Fibroblast of gingiva (primary cell): ENCODE measurements around the gene ADAM23.
"Not testable (repeated sequence)": the region's sequence is repeated elsewhere in the genome, so short reads cannot be mapped to it uniquely, and the experiment has no call there.

ENCODE experiments used
- DNase-seq: peaks from one replicate; pipeline ENCODE4 v3.0.0-alpha.2; 2011; ENCODE audit warnings: low read depth

ADAM23 gene, protein sequence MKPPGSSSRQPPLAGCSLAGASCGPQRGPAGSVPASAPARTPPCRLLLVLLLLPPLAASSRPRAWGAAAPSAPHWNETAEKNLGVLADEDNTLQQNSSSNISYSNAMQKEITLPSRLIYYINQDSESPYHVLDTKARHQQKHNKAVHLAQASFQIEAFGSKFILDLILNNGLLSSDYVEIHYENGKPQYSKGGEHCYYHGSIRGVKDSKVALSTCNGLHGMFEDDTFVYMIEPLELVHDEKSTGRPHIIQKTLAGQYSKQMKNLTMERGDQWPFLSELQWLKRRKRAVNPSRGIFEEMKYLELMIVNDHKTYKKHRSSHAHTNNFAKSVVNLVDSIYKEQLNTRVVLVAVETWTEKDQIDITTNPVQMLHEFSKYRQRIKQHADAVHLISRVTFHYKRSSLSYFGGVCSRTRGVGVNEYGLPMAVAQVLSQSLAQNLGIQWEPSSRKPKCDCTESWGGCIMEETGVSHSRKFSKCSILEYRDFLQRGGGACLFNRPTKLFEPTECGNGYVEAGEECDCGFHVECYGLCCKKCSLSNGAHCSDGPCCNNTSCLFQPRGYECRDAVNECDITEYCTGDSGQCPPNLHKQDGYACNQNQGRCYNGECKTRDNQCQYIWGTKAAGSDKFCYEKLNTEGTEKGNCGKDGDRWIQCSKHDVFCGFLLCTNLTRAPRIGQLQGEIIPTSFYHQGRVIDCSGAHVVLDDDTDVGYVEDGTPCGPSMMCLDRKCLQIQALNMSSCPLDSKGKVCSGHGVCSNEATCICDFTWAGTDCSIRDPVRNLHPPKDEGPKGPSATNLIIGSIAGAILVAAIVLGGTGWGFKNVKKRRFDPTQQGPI

DNA sequence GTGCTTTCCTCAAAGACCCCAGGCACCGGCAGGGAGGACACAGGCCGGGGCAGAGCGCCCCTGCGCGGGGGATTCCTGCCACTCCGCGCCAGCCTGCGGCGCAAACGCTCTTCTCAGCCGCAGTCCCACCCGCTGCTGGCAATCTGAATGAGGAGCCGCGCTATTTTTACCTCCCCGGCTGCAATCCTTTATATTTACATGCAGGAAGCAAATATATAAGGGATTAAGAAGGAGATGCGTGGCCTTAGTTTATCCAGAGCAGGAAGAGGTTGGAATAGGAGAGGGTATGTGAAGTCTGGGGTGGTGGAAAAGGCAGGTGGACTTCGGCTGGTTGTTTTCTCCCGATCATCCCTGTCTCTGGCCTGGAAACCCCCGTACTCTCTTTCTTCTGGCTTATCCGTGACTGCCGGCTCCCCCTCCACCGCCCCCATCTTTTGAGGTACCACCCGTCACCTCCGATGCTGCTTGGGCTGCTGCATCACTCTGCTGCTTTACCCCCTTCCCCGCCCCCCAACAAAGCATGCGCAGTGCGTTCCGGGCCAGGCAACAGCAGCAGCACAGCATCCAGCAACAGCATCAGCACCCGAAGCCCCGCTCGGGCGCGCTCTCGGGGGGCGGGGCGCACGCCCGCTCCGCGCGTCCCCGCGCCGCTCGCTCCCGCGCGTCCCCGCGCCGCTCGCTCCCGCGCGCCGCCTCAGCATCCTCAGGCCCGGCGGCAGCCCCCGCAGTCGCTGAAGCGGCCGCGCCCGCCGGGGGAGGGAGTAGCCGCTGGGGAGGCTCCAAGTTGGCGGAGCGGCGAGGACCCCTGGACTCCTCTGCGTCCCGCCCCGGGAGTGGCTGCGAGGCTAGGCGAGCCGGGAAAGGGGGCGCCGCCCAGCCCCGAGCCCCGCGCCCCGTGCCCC, at the start of gene ADAM23:
Gene ADAM23, plus strand, starts transcription at position 700 of the 902 bp plus-strand sequence. CDS start 335 bp downstream, outside the sequence.
- peak; percentile 21 for DNase-seq

DNA sequence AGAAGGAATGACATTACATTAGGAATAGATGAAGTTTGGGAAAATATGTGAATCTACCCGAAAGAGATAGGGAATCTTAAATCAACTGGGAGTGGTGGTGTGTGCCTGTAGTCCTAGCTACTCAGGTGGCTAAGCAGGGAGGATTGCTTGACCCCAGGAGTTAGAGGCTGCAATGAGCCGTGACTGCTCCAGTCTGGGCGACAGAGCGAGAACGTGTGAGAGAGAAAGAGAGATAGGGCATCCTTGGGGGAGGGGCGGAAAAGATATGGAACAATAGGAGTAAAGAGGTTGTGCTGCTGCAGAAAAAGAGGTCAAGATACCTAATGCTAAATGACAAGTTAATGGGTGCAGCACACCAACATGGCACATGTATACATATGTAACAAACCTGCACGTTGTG, 47.1 kb upstream of the ADAM23 start:
- no peak for DNase-seq

DNA sequence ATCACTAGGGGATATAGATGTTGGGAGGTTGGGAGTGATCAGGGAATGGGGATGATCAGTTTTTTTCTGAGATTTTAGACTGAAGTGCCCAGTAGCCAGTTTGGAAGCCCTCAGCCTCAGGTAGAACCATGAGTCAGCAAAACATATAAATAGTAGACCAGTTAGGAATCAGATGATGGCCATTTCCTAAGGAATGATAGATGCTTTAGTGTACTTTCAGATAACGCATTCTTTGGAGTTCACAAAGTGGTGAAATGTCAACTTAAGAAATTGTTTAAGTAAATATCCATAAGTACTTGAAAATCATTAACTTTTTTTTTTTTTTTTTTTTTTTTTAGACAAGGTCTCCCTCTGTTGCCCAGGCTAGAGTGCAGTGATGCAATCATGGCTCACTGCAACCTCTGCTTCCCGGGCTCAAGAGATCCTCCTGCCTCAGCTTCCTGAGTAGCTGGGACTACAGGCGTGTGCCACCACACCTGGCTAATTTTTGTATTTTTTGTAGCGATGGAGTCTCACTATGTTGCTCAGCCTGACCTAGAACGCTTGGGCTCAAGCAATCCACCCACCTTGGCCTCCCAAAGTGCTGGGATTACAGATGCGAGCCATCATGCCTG, 40.3 kb upstream of the ADAM23 start:
- not testable (repeated sequence) for DNase-seq

DNA sequence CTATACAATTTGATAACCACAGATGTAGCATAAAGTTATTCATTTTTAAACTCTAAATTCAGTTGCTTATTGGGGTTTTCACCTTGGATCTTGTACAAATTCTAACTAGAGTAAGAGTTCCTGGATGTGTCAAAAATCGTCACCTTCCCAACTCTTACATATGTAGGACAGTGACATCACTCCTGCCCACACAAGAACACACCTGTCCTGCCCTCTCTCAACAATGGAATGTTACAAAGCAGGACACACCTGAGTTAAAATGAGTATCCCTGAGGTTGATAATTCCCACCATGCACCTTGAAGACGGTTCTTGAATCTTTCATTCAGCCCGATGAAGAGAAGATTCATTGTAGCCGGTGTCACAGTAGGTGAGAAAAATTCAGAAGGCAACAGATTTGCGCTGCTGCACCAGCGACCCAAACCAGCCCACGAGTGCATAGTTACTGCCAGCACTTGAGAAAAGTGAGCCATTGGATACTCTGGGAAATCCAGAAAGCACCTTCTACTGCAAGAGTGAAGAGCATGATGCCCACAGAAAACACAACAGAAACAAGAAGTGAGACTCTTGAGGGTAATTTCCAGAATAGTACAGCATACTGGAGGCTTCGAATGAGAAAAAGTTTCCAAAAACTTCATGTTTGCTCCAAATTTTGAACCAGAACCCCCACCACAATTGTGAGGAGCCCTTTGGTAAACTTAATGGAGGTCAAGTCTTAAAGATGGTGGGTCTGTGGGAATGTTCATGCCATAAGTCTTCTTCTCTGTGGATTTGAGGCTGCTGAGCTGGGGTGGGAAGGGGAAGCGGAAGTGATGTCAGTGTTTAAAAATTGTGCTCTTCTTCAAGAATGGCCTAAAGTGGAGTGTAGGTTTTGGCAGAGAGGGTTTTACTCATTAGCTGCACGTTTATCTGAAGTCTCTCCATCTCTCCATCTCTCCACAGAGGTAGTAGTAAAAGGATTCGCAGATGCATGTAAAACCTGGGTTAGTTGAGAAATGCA, 34.7 kb upstream of the ADAM23 start:
- no peak for DNase-seq

DNA sequence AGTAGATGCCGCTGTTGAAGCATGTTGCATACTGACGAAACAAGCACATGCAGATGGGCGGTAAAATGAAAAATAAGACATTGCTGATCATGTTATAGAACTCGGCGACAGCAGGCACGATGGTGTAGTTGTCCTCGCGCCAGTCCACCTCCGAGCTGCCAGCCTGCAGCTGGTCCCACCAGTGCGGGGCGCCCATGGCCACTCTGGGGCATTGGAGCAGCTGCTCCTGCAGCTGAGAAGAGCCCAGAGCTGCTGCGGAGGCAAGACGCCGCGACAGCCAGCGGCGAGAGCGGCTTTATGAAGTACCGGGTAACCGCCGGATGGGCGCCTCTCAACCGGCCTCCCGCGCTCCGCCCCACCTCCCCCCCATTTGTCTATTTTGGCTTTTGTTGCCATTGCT, 32.6 kb upstream of the ADAM23 start:
- no peak for DNase-seq

DNA sequence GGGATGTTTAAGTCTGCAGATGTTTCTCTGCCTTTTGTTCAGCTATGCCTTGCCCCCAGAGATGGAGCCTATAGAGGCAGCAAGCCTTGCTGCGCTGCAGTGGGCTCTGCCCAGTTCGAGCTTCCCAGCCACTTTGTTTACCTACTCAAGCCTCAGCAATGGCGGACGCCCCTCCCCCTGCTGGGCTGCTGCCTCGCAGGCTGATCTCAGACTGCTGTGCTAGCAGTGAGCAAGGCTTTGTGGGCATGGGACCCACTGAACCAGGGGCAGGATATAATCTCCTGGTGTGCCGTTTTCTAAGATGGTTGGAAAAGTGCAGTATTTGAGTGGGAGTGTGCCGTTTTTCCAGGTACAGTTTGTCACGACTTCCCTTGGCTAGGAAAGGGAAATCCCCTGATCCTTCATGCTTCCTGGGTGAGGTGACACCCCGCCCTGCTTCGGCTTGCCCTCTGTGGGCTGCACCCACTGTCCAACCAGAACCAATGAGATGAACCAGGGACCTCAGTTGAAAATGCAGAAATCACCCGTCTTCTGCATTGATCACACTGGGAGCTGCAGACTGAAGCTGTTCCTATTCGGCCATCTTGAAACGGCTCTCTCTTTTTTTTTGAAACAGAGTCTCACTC, 27.6 kb upstream of the ADAM23 start:
- DNase-seq, result no peak

DNA sequence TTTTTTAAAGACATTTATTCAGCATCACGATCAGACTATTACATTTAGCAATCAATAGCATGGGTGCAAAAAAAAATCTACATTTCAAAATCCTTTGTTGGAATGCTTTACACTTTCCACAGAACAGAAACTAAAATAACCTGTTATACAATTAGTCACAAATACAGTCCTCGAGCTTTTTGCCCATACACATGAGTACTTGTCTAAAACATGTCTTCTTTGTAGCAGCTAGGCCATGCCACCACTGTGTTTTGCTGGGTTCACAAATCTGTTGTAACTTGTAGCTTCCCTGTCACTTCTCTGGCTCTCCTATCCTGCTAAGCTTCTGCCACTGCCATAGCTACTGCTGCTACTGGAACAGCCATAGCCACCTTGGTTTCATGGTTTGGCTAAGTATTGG, 24.4 kb upstream of the ADAM23 start:
- no peak for DNase-seq

DNA sequence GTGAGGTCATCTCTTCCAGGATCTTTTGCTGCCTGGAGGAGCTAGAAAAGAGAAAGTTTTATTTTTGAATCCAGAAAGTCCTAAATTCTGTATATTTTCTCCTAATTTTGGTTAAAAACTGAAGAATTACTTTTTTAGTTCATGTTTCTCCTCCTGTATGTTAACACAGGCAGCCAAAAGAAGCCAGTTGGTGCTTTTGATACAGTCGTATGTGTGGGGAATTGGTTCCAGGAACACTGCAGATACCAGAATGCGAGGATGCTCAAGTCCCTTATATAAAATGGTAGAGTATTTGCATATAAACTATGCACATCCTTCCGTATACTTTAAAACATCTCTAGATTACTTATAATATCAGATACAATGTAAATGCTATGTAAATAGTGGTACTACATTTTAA, 22.6 kb upstream of the ADAM23 start:
- DNase-seq, result no peak

DNA sequence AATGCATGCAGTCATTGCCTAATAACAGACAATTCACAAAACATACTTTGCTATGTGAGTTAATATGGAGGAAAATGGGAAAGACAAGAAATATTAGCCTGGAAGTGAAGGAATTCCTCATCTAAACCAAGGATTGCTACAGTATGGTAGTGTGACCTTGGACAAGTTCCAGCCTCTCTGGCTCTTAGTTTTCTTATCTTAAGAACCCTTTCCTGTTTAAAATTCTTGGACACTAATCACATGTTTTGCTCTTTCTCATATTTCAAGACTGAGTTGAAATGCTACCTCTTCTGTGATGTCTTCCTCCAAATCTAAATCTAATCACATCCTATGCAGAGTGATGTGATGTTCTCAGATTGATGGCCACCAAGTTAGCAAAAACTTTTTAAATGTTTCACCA, 20.8 kb upstream of the ADAM23 start:
- no peak for DNase-seq

DNA sequence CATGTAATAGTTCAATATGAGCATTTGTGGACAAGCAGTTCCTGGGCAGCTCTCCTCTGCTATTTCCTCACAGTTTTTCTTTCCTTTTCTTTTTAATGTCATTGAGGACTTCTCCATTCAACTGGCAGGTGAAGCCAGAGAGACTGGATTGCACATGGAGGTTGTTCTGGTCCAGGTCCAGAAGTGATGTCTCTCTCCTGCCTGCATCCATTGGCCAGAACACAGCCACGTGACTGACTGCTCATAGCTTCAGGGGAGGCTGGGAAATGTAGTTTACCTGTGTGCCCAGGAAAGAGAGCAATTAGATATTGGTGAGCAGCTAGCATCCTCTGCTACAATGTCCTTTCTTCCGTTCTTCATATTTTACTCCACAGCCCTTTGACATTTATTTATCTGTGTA, 20.2 kb upstream of the ADAM23 start:
- no peak for DNase-seq

DNA sequence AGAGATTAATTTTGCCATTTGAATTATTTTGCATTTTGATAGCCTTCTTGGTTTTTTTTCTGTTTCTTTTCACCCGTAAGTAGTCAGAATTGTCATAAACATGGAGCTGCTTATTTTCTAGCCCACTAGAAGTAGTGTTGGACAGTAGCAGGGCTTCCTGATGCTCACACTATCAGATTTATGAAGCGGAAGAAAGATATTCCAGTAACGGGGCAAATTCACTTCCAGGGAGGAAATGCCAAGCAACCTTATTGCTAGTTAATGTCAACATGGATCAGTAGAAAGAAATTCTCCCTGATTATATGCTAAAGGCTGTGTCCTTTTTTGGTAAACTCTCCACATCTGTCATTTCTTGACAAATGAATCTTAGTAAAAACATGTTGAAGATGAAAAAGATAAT, 19.2 kb upstream of the ADAM23 start:
- DNase-seq, result no peak

DNA sequence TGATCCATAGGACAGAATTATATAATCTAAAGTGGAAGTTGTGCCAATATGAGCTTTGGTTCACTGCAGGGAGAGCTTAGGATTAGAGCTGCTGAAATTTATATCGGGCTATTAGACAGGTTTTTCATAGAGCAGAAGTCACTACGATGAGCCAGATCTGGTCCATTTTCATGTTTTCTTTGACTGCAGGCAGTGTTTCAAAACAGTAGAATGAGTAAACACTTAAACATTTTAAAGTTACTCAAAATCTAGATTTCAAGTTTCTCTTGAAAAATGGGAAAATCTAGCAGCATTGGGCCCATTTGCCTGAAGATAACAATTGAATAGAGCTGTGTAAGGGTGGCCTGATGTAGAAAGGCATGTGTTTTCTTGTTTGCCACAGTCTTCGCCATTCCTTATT, 14.5 kb upstream of the ADAM23 start:
- no peak for DNase-seq

DNA sequence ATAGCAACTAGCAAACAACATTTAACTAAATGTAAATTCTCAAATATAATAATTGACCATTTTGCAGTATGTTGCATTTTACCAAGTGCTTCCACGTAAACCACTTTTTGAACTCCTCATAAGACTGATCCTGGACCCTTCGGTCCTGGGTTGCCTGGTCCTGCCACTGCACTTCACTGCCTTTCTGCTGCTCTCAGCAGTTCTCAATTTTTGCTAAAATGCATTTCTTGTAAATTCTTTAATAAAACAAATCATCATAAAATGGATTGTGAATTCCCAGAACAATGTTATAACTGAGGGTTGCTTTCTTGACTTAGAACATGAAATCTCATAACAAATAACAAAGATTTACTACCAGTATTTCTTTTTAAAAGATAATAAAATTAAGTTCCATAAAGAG, 12.9 kb upstream of the ADAM23 start:
- no peak for DNase-seq

DNA sequence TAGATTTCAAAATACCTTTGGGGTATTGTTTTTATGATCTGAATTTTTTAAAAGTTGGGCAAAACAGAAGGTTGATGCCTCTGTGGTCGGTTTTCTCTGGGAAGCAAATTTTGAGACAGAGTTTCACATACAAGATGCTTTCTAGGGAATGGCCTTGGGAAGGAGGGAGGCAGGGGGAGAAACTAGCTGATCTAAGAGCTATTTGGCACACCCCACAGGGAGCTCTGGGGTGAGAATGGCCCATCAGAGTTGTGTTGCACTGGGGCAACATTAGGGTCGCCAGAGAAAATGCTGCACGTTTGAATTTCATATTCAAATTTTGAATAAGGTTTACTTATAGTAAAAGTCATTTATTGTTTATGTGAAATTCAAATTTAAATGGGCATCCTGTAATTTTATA, 11.9 kb upstream of the ADAM23 start:
- no peak for DNase-seq

DNA sequence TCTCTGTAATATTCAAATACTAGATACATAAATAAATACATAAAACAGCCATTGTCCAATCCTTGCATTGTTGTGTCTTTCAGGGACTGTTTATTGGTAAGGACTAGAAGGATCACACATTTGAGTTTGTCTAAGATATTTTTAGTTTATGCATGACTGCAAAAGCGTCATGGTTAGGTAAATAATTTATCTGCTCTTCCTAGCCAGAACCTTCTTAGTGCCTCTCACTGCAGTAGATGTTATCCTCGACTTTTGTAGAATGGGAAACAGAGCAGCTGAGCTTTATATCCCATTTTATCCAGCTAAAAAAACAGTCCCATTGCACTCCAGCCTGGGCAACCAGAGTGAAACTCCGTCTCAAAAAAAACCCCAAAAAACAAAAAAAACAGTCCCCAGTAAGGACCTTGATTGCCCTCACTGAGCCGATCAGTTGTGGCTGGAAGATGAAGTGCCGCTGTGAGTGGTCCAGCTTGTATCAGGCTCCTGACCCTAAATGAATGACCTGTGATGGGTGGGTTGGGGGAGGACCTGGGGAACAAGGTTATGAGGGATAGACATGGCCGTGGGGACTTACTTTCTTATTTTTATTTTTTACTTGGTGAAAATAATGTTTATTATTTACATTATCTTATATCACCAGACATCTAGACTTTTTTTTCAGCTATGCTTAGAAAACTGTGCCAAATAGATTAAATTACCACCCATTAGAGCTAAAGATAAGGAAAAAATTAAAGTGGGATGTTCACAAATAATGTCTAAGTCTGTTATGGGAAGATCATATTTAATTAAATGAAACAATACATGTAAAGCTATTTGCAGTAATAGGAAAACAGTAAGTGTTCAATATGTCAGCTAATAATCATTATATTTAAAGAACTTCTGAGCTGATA, 10.9 kb upstream of the ADAM23 start:
- no peak for DNase-seq

DNA sequence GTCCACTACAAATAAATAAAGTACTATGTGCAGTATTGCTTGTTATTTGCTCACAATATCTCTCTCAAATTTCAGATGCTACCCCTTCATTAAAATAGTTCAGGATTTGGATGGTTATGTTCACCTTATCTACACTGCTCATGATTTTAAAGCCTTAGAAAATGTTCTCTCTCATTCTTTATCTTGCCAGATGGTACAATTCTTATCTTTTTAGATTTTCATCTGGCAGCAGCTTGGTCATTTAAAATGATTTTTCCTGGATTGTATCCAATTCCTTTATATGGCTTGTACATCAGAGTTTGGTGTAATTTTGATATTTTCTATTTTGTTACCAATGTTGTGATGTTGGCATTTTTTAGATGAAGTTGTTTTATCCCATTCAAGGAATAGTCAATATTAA, 10.1 kb upstream of the ADAM23 start:
- DNase-seq, result no peak

DNA sequence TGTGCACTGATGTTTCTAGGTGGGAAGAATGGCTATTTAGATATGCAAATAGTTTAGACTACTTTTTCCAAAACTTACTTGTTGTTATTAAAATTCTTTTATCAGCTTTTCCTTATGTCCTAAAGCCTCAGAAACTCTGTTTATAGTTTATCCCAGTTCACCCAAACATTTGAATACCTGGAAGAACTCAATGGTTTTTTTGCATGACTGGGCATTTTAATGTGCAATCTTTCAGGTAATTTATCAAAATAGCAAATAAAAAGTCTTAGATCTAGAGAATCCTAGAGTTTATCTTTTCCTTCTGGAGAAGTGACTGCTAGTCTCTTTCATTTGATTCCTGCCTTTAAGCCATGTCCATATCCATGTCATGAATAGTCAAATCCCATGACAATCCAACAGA, 9.6 kb upstream of the ADAM23 start:
- DNase-seq, result no peak

DNA sequence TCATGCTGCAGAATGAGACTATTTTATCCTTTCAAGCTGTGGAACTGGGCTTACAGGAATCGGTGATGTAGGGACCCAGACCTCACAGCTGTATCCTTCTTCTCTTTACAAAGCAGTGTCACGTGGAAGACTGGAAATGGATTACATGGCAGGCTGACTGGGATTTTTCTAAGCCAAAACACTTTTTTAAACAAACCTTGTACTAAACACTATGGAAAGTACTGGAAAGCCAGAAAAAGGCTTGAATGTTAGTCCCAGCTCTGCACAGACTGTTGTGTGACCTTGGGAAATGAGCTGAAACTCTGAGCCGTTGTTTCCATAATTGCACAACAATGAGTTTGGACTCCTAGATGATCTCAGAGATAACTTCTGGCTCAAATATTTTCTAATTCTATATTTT, 7.6 kb upstream of the ADAM23 start:
- DNase-seq, result peak; percentile 14

DNA sequence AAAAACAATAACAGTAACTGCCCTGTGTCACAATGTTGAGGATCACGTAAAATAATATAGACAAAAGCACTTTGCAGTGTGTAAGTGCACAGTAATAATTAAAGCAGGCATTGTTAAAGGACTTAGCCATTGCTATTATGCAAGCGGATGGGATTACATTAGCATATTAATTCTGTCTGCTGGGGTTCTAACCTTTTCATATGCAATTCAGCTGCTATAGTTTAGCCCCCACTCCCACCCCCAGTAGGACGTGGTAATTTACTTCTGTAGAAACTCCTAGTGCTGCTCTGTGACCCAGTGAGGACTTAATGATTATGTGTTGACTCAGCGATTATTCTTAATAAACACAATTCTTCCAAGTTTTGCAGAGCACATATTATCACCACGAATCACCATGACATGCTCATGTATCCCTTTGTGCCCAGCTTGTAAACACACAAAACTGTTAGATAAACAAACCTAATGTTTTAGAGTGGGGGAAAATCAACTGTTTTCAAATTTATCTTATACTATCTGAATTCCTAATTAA, 5.1 kb upstream of the ADAM23 start:
- no peak for DNase-seq
